ENCODE measurements around the gene CD99L2. TPM values are rescaled to one million over a fixed set of nuclear protein-coding genes. Genes with fewer than 3 reads are reported as not detected.

The CD99L2 gene
- total and polyA plus RNA-seq, 4 donors, result 9.7 to 39.8 (median 23.8) TPM

DNA sequence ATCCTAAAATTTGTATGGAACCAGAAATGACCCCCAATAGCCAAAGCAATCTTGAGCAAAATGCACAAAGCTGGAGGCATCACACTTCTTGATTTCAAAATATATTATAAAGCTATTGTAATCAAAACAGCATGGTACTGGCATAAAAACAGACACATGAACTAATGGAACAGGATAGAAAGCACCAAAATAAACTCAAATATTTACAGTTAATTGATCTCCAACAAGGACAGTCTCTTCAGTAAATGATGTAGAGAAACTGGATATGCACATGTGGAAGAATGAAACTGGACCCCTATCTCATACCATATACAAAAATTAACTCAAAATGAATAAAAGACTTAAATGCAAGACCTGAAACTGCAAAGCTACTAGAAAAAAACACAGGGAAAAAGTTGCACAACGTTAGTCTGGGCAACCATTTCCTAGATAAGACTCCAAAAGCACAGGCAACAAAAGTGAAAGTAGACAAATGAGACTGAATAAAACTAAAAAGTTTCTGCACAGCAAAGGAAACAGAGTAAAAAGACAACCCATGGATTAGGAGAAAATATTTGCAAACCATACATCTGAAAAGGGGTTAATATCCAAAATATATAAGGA lies 64.9 kb downstream of the CD99L2 start:
- no peaks in the 10 kb centered on the region for H3K27me3 ChIP-seq (ENCODE audit: control insufficient read depth in 4 of 4, insufficient read depth in 4 of 4, low read length in 3 of 4)
- 8% methylated on average over 1 of the region's 1 CpG for WGBS

DNA sequence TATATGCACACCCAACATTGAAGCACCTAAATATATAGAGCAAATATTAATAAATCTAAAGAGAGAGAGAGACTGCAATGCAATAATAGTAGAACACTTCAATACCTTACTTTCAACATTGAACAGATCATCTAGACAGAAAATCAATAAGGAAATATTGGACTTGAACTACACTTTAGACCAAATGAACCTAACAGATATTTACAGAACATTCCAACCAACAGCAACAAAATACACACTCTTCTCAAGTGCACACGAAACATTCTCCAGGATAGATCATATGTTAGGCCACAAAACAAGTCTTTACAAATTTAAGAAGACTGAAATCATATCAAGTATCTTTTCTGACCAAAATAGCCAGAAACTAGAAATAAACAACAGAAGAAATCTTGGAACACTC lies 66.6 kb downstream of the CD99L2 start:
- peaks cover 2 to 4% (median 3%) of the 10 kb centered on the region in 4 donors for H3K4me1 ChIP-seq (ENCODE audit: control insufficient read depth in 4 of 4, insufficient read depth in 4 of 4, low read length in 3 of 4)
- DNase-seq (ENCODE audit: low spot score), result no peak
- H3K27me3 ChIP-seq (ENCODE audit: control insufficient read depth in 4 of 4, insufficient read depth in 4 of 4, low read length in 3 of 4), result no peaks in the 10 kb centered on the region
- 25% methylated on average over 1 of the region's 1 CpG for WGBS
- H3K4me3 ChIP-seq (ENCODE audit: low read depth in 1 of 3, low read length in 3 of 3), result no peak overlapping the region
- no peaks in the 10 kb centered on the region for H3K9me3 ChIP-seq (ENCODE audit: control insufficient read depth in 4 of 4, low read length in 3 of 4)
- H3K27ac ChIP-seq (ENCODE audit: low read depth in 1 of 2, low read length in 2 of 2), result peak overlapping the region; percentile 41 to 54
- H3K9ac ChIP-seq (ENCODE audit: low read depth in 1 of 2, low read length in 2 of 2), result no peak overlapping the region
- TF ChIP-seq JUND (IDR thresholded peaks at IDR 0.05), result no peak
- peak; percentile 68 to 92 for TF ChIP-seq HNF4A (conservative IDR thresholded peaks at IDR 0.05)
- peak; percentile 45 for TF ChIP-seq HNF4G (IDR thresholded peaks at IDR 0.05)
- no peak for TF ChIP-seq FOXA1 (IDR thresholded peaks at IDR 0.05)
- TF ChIP-seq GABPA (IDR thresholded peaks at IDR 0.05 in 1 of 2, conservative IDR thresholded peaks at IDR 0.05 in 1 of 2), result no peak
- TF ChIP-seq RXRA (IDR thresholded peaks at IDR 0.05), result peak; percentile 15 to 52
- TF ChIP-seq, protein P1, sequence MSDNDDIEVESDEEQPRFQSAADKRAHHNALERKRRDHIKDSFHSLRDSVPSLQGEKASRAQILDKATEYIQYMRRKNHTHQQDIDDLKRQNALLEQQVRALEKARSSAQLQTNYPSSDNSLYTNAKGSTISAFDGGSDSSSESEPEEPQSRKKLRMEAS (IDR thresholded peaks at IDR 0.05), result no peak
- TF ChIP-seq, protein P2, sequence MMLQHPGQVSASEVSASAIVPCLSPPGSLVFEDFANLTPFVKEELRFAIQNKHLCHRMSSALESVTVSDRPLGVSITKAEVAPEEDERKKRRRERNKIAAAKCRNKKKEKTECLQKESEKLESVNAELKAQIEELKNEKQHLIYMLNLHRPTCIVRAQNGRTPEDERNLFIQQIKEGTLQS (IDR thresholded peaks at IDR 0.05), result no peak
- TF ChIP-seq FOXA2 (IDR thresholded peaks at IDR 0.05), result no peak
- TF ChIP-seq SP1 (IDR thresholded peaks at IDR 0.05), result peak; percentile 32
- TF ChIP-seq, protein P3, sequence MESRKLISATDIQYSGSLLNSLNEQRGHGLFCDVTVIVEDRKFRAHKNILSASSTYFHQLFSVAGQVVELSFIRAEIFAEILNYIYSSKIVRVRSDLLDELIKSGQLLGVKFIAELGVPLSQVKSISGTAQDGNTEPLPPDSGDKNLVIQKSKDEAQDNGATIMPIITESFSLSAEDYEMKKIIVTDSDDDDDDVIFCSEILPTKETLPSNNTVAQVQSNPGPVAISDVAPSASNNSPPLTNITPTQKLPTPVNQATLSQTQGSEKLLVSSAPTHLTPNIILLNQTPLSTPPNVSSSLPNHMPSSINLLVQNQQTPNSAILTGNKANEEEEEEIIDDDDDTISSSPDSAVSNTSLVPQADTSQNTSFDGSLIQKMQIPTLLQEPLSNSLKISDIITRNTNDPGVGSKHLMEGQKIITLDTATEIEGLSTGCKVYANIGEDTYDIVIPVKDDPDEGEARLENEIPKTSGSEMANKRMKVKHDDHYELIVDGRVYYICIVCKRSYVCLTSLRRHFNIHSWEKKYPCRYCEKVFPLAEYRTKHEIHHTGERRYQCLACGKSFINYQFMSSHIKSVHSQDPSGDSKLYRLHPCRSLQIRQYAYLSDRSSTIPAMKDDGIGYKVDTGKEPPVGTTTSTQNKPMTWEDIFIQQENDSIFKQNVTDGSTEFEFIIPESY (IDR thresholded peaks at IDR 0.05), result no peak
- peaks cover 0 to 4% (median under 1%) of the 10 kb centered on the region in 4 donors for H3K36me3 ChIP-seq (ENCODE audit: control insufficient read depth in 4 of 4, insufficient read depth in 3 of 4, low read depth in 1 of 4, low read length in 3 of 4)

More for the DNA sequence above, 64.9 kb downstream of the CD99L2 start:
- no peaks in the 10 kb centered on the region for H3K36me3 ChIP-seq (ENCODE audit: control insufficient read depth in 4 of 4, insufficient read depth in 3 of 4, low read depth in 1 of 4, low read length in 3 of 4)
- no peaks in the 10 kb centered on the region for H3K9me3 ChIP-seq (ENCODE audit: control insufficient read depth in 4 of 4, low read length in 3 of 4)
- H3K4me3 ChIP-seq (ENCODE audit: low read depth in 1 of 3, low read length in 3 of 3), result peak overlapping the region in 1 of 3 donors; percentile 4
- no peak for TF ChIP-seq EGR1 (IDR thresholded peaks at IDR 0.05; ENCODE audit: low read depth in 2 of 2)
- no peak for TF ChIP-seq JUND (IDR thresholded peaks at IDR 0.05)
- TF ChIP-seq NR2F2 (IDR thresholded peaks at IDR 0.05), result no peak
- peak; percentile 16 to 20 for TF ChIP-seq HNF4A (conservative IDR thresholded peaks at IDR 0.05)
- TF ChIP-seq, protein P3 (IDR thresholded peaks at IDR 0.05), result no peak
- no peak for TF ChIP-seq HNF4G (IDR thresholded peaks at IDR 0.05)
- TF ChIP-seq TAF1 (conservative IDR thresholded peaks at IDR 0.05), result no peak
- TF ChIP-seq, protein P4, sequence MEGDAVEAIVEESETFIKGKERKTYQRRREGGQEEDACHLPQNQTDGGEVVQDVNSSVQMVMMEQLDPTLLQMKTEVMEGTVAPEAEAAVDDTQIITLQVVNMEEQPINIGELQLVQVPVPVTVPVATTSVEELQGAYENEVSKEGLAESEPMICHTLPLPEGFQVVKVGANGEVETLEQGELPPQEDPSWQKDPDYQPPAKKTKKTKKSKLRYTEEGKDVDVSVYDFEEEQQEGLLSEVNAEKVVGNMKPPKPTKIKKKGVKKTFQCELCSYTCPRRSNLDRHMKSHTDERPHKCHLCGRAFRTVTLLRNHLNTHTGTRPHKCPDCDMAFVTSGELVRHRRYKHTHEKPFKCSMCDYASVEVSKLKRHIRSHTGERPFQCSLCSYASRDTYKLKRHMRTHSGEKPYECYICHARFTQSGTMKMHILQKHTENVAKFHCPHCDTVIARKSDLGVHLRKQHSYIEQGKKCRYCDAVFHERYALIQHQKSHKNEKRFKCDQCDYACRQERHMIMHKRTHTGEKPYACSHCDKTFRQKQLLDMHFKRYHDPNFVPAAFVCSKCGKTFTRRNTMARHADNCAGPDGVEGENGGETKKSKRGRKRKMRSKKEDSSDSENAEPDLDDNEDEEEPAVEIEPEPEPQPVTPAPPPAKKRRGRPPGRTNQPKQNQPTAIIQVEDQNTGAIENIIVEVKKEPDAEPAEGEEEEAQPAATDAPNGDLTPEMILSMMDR (IDR thresholded peaks at IDR 0.05; ENCODE audit: low read depth, low read length, missing input control), result no peak
- no peak for TF ChIP-seq RAD21 (IDR thresholded peaks at IDR 0.05)
- peak; percentile 73 for TF ChIP-seq YY1 (IDR thresholded peaks at IDR 0.05)
- no peak for TF ChIP-seq GABPA (IDR thresholded peaks at IDR 0.05 in 1 of 2, conservative IDR thresholded peaks at IDR 0.05 in 1 of 2)
- TF ChIP-seq, protein P2 (IDR thresholded peaks at IDR 0.05), result no peak
- peak overlapping the region in 1 of 2 donors; percentile 69 for H3K27ac ChIP-seq (ENCODE audit: low read depth in 1 of 2, low read length in 2 of 2)
- no peak for DNase-seq (ENCODE audit: low spot score)
- peaks cover 2 to 4% (median 3%) of the 10 kb centered on the region in 4 donors for H3K4me1 ChIP-seq (ENCODE audit: control insufficient read depth in 4 of 4, insufficient read depth in 4 of 4, low read length in 3 of 4)
- no peak overlapping the region for H3K9ac ChIP-seq (ENCODE audit: low read depth in 1 of 2, low read length in 2 of 2)
